Measurements from ENCODE around the gene BCAS4.

DNA sequence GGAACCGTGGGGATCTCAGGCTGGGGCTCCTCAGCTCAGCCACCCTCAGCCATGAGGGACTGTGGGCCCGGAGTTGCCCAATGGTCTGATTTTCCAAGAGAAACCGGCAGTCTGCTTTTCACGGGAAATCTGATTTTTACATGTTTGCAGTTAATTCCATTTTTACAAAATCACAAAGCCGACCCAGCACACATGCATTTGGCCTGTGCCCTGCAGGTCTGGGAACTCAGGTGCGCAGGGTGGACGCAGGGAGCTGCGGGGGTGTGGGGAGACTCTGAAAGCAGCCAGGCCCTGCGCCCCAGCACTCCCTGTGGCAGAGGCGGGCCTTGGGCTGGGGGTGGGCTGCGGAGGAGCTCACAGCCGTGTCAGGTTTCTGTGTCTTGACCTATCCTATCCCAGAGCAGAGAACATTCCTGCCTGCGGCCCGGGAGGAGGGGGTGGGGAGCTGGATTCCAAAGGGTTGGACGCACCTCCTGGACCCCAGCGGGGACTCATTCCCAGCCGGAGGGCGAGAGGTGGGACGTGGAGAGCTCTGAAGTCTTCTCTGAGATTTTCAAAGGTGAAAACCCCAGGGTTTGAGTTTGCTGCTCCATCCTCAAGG lies 75.8 kb downstream of the BCAS4 start:
- TF ChIP-seq, protein P1, sequence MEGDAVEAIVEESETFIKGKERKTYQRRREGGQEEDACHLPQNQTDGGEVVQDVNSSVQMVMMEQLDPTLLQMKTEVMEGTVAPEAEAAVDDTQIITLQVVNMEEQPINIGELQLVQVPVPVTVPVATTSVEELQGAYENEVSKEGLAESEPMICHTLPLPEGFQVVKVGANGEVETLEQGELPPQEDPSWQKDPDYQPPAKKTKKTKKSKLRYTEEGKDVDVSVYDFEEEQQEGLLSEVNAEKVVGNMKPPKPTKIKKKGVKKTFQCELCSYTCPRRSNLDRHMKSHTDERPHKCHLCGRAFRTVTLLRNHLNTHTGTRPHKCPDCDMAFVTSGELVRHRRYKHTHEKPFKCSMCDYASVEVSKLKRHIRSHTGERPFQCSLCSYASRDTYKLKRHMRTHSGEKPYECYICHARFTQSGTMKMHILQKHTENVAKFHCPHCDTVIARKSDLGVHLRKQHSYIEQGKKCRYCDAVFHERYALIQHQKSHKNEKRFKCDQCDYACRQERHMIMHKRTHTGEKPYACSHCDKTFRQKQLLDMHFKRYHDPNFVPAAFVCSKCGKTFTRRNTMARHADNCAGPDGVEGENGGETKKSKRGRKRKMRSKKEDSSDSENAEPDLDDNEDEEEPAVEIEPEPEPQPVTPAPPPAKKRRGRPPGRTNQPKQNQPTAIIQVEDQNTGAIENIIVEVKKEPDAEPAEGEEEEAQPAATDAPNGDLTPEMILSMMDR (IDR thresholded peaks at IDR 0.05; ENCODE audit: low read depth, low read length, poor library complexity, severe bottlenecking): no peak
- TF ChIP-seq EZH2phosphoT487 (IDR thresholded peaks at IDR 0.05; ENCODE audit: borderline replicate concordance, low read length): no peak

Measured in DOHH2 (cell line).